Activated CD4-positive, CD25-positive, alpha-beta regulatory T cell treated with anti-CD3 and anti-CD28 coated beads, Interleukin-2, amount 50 U/mL, for 16 hours (primary cell): ENCODE measurements around the gene GPR153.

Source experiments
- DNase-seq: peaks from one replicate; pipeline ENCODE4 v3.0.0-alpha.2; 2020; ENCODE audit warnings: low read depth, low spot score

GPR153 gene

DNA sequence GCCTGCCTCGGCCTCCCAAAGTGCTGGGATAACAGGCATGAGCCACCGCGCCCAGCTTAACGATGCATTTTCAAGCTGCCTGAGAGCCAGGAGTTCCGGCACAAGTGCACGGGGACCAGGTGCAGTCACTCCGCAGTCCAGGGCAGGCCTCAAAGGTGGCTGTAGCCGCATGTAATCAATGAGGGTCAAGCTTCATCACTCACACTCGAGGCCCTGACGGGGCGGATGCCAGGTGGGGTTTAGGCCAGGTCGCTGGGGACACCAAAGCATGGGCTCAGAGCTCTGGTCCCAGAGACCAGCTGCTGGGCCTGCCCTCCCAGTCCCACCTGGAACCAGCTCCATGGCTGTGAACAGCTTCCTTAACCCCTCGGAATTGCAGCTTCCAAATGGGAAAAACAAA is 26.1 kb upstream of the GPR153 start:
- DNase-seq = no peak

DNA sequence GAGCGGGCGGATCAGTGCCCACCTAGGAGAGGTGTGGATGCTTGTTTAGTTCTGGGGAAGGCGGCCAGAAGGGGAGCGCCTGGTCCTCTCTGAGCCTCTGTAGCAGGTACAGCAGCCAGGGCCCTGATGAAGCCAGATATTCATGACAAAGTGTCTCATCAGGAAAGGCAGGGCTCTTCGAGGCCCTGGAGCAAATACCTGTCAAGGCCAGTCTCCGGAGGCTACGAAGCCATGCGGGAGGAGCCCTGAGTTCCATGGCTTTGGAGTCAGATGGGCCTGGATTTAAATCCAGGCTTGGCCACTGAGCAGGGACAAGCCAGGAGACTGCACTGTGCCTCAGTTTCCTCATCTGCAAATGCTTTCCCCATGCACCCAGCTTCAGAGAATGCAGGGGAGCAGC is 25.4 kb upstream of the GPR153 start:
- DNase-seq = no peak

GRCh38 chr1:6285336-6285735 is 24.4 kb upstream of the GPR153 start:
- DNase-seq = no peak

- no peak for DNase-seq
Measured at GRCh38 chr1:6282577-6283270, 21.8 kb upstream of the GPR153 start.

DNA sequence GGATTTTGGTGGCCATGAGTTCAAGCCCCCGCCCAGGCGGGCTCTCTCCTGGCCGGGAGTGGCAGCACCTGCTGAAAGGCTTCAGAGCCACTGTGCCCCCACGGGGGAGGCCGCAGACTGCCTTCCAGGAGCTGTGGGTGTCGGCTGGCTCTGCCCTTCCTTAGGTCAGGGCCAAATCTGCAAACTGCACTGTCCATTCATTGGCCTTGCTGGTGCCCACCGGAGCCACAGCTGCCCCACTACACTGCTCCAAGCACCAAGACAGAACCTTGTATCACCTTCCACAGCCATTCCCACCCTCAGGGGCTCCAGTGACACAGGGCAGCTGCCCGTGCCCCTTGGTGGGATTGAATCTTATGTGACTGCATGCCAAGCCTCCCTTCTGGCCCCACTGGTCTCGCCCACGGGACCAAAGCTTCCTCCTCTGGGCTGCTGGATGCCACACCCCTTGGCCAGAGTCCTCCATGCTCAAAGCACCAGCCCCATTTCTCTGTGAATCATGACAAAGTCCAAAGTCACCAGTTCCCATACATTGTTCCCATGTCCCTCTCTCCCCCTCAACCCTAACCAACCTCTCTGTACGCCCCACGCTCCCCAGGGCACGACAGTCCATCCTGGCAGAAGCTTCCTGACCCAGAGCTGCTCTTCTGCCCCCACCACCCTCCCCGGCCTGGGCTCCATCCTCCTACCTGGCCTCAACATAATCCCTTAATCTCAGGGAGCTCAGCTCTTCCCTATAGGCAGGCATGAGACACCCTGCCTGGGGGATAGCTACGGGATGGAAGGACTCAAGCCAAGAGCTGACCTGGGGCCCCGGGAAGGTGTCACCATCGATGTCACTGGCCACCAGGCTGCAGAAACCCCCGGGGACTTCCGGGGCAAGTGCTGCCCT is 20.9 kb upstream of the GPR153 start:
- DNase-seq = no peak

GRCh38 chr1:6280761-6281451 is 20.0 kb upstream of the GPR153 start:
- no peak for DNase-seq

DNA sequence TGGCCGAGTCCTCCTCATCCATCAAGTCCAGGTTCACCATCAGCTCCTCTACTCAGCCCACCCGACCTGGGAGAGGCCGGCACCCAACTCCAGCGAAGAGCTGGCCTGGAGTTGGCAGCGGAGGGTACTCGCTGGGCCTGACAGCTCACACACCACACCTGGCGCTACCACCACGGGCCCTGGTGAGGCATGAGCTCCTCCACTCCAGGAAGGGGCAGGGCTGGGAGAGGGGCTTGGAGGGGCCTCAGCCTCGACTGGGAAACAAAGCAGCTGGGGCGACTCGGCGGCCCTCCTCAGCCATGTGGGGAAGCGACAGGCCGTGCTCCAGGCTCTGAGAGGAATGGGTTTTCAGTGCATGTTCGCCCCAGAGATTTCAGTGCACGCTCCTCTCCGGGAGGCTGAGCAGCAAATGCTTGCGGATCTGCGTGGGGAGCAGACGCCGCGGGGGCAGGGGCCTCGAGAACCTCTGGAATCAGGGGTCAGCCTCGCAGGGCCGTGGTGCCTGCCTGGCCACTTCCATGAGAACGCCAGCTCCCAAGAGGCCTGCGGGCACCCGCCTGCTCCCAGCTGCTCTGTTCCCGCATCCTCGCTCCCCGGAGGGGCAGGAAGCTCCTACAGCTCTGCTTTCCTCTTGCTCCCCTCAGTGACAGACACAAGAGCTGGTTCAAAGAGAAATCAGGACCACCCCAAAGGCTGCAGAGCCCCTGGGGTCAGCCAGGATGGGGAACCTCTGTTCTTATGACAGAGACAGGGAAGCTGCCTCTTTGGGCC is 18.9 kb upstream of the GPR153 start:
- no peak for DNase-seq

GRCh38 chr1:6279066-6279465 is 18.2 kb upstream of the GPR153 start:
- DNase-seq = no peak

- no peak for DNase-seq
Measured at GRCh38 chr1:6278263-6278662, 17.4 kb upstream of the GPR153 start.

GRCh38 chr1:6276811-6277555 is 16.1 kb upstream of the GPR153 start:
- no peak for DNase-seq

DNA sequence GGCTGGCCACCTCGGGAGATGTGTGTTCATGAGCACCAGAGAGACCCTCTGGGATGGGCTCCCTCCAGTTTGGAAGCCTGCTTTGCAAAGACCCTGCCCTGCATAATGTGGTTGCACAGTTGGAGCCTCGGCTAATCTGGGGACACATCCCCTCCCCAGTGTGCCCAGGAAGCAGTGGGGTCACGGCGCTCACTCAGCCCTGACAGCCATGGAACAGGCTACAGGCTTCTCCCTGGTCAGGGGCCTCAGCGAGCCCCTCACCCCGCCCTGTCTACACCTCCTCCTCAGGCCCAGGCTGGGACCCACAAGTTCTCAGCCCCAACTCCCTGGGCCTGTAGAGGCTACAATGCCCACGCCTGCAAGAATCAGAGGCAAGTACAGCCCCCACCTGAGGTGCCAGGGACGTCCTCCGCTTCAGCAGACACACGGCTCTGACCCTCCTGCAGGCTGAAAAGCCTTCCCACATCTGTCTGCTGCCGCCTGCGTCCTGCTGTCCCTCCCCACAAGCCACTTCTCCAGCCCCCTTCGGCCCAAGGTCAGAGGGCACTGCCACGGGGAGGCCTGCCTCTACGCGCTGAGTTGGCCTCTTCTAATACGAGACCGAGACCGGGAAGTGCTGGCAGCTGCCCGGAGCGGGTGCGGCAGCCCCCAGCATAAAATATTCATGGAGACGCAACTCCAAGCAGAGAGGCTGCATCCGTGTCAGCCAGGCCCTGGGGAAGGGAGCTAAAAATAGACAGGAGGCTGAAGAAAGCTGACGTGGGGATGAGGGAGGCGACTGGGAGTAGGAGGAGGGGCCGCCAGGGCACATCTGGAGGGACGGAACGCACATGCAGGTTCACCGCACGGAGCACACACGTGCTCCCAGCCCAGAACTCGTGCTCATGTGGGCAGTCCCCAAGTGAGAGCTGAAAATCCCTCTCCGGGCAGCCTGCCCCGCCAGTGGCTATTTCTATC is 15.2 kb upstream of the GPR153 start:
- DNase-seq = no peak

DNA sequence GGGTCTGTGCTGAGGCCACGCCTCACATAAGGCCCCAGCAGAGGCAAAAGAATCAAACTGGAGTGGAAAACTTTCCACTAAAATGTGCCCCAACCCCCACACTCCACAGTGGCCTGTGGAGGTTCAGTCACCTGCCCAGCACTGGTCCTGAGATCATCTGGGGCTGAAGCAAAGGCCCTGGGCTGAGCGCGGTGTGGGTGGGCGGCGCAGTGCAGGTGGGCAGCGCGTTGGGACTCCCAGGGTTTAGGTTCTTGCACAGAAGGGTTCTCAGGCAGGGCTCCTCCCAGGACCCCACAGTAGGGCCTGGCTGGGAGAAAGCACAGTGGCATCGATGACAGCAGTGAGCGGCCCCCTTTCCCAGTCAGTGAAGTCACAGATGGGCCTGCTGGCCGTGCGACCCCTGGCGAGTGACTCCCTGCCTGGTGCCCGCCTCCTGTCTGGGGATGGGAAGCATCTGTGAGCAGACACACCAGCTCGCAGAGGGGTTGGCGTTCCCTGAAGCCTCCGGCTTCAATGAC is 13.8 kb upstream of the GPR153 start:
- no peak for DNase-seq

GRCh38 chr1:6274102-6274501 is 13.2 kb upstream of the GPR153 start:
- no peak for DNase-seq

GRCh38 chr1:6273380-6273891 is 12.5 kb upstream of the GPR153 start:
- no peak for DNase-seq

GRCh38 chr1:6272868-6273267 is 12.0 kb upstream of the GPR153 start:
- DNase-seq = no peak

DNA sequence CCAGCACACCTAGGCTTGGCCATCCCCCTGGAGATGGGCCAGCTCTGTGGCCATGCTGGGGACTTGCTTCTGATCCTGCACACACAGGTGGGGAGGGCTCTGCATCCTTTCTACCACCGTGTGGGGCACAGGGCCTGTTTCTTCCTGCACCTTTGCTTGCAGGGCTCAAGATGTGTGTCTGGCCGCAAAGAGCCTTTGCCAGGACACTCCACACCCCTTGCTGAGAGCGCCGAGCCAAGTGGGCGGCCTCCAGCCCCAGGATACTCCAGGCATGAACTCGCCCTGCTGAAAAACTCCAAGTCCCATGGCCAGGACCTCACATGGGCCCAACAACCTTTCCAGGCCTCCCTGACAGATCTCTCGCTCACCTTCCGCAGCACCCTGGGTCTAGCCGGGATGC is 11.6 kb upstream of the GPR153 start:
- no peak for DNase-seq

GRCh38 chr1:6271554-6271953 is 10.7 kb upstream of the GPR153 start:
- no peak for DNase-seq

- DNase-seq = no peak
Measured at GRCh38 chr1:6271006-6271405, 10.1 kb upstream of the GPR153 start.

DNA sequence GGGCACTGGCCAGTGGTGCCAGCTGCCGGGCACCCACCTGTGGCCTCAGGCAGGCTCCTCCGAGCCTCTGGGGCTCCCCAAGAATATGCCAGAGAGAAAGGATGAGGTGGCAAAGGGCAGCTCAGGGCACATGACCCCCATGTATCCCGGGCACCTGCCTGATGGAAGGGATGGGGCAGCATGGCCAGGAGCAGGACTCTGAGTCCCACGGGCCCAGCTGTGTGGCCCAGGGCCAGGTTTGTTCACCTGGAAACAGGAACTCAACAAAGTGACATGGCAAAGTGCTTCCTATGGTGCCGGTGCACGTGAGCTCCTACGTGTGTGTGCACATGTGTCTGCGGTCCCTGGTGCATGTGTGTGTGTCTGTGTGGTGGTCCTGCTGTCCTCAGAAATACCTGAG is 9.5 kb upstream of the GPR153 start:
- no peak for DNase-seq
